ENCODE measurements around the gene CCDC201. TPM values are rescaled to one million over a fixed set of nuclear protein-coding genes. Genes with fewer than 3 reads are reported as not detected.
"Not testable (repeated sequence)": the region's sequence is repeated elsewhere in the genome, so short reads cannot be mapped to it uniquely, and the experiment has no call there.

CCDC201 gene
- total RNA-seq, 2 donors from 2014 or later = not detected

DNA sequence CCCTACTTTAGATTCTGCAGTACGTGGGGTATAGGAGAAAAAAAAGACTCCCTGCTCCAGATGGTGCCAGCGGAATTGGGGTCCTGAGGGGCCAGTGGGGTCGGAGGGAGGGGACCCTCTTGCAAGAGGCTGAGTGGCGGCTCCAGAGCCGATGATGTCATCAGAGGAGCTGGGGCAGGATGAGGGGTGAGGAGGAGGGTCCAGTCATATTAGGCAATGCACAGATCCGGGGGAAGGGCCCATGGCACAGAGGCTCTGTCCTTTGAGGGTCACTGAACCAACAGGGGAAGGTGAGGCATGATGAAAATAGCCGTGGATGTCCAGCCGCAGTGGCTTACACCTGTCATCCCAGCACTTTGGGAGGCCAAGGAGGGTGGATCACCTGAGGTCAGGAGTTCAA lies 19.4 kb downstream of the CCDC201 start:
- not testable (repeated sequence) for H3K4me1 Mint-ChIP-seq; H3K4me3 ChIP-seq (ENCODE audit: low read length); H3K4me1 ChIP-seq (ENCODE audit: control insufficient read depth, insufficient read depth, low read length); H3K36me3 Mint-ChIP-seq (ENCODE audit: low read depth); H3K27me3 Mint-ChIP-seq (ENCODE audit: insufficient read depth); H3K4me3 Mint-ChIP-seq; H3K36me3 ChIP-seq (ENCODE audit: control insufficient read depth, insufficient read depth, low read length); H3K27ac Mint-ChIP-seq; H3K27me3 ChIP-seq (ENCODE audit: control insufficient read depth, insufficient read depth, low read length, poor library complexity, severe bottlenecking); H3K27ac ChIP-seq (ENCODE audit: low read depth, low read length); H3K9me3 Mint-ChIP-seq; DNase-seq; H3K9ac ChIP-seq (ENCODE audit: extremely low read depth, low read length, poor library complexity, severe bottlenecking); H3K9me3 ChIP-seq (ENCODE audit: control insufficient read depth, low read length)
- 72 to 83% methylated on average over 2 to 8 of the region's 8 CpGs for WGBS, 2 experiments (ENCODE audit: insufficient coverage in 1 of 2, insufficient read length in 1 of 2)

DNA sequence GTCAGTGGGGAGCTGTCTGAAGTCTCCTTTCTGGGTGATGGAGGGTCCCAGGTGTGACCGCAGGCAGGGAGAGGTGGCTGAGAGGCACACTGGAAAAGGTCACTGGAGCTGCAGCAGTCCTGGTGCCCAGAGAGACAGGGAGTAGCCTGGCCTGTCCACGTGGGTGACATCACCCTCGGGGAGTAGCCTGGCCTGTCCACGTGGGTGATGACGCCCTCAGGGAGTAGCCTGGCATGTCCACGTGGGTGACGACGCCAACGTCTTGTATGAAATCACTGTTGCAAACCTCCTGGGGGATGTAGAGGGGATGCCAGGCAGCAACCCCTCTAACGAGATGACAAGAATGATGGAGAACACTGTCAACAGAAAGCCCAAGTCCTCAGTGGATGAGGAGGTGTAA lies 19.9 kb downstream of the CCDC201 start:
- not testable (repeated sequence) for H3K27me3 Mint-ChIP-seq (ENCODE audit: insufficient read depth); H3K27ac Mint-ChIP-seq; H3K27ac ChIP-seq (ENCODE audit: low read depth, low read length); H3K36me3 ChIP-seq (ENCODE audit: control insufficient read depth, insufficient read depth, low read length); H3K4me3 Mint-ChIP-seq; H3K9me3 ChIP-seq (ENCODE audit: control insufficient read depth, low read length); H3K9me3 Mint-ChIP-seq; H3K4me3 ChIP-seq (ENCODE audit: low read length); H3K36me3 Mint-ChIP-seq (ENCODE audit: low read depth); H3K4me1 ChIP-seq (ENCODE audit: control insufficient read depth, insufficient read depth, low read length); H3K27me3 ChIP-seq (ENCODE audit: control insufficient read depth, insufficient read depth, low read length, poor library complexity, severe bottlenecking); H3K4me1 Mint-ChIP-seq; H3K9ac ChIP-seq (ENCODE audit: extremely low read depth, low read length, poor library complexity, severe bottlenecking); DNase-seq
- WGBS, 2 experiments (ENCODE audit: insufficient coverage in 1 of 2, insufficient read length in 1 of 2) = 87 to 91% methylated on average over 5 to 9 of the region's 10 CpGs

DNA sequence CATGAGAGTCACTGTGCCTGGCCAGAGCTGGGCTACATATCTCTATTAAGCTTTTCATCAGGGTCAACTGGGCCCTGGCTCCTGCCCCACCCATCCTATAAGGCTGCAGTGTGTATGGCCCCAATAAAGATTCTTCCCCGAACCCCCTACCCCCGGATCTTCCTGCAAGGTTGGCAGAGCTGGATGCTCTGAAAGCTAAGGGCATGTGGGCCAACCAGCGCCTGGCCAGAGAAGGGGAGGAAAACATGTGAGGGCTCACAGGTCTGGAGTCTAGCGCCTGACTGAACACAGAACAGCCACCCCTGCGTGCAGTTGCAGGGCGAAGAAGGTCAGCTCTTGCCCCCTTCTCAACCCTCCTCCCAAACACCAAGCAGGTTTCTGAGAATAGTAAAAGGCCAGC lies 24.1 kb downstream of the CCDC201 start:
- H3K27ac ChIP-seq (ENCODE audit: low read depth, low read length); H3K4me1 Mint-ChIP-seq; H3K27ac Mint-ChIP-seq; H3K9me3 Mint-ChIP-seq; H3K9ac ChIP-seq (ENCODE audit: extremely low read depth, low read length, poor library complexity, severe bottlenecking); H3K36me3 Mint-ChIP-seq (ENCODE audit: low read depth); H3K4me3 Mint-ChIP-seq; H3K36me3 ChIP-seq (ENCODE audit: control insufficient read depth, insufficient read depth, low read length); H3K4me1 ChIP-seq (ENCODE audit: control insufficient read depth, insufficient read depth, low read length); H3K9me3 ChIP-seq (ENCODE audit: control insufficient read depth, low read length); H3K27me3 ChIP-seq (ENCODE audit: control insufficient read depth, insufficient read depth, low read length, poor library complexity, severe bottlenecking); DNase-seq; H3K27me3 Mint-ChIP-seq (ENCODE audit: insufficient read depth); H3K4me3 ChIP-seq (ENCODE audit: low read length): not testable (repeated sequence)
- 87 to 100% methylated on average over 1 to 6 of the region's 6 CpGs for WGBS, 2 experiments (ENCODE audit: insufficient coverage in 1 of 2, insufficient read length in 1 of 2)

GRCh38 chr7:45846536-45846935 lies 26.3 kb downstream of the CCDC201 start:
- H3K27me3 Mint-ChIP-seq (ENCODE audit: insufficient read depth); H3K4me3 ChIP-seq (ENCODE audit: low read length); H3K36me3 ChIP-seq (ENCODE audit: control insufficient read depth, insufficient read depth, low read length); H3K9ac ChIP-seq (ENCODE audit: extremely low read depth, low read length, poor library complexity, severe bottlenecking); H3K4me1 ChIP-seq (ENCODE audit: control insufficient read depth, insufficient read depth, low read length); H3K27ac ChIP-seq (ENCODE audit: low read depth, low read length); H3K27ac Mint-ChIP-seq; H3K27me3 ChIP-seq (ENCODE audit: control insufficient read depth, insufficient read depth, low read length, poor library complexity, severe bottlenecking); H3K9me3 Mint-ChIP-seq; H3K36me3 Mint-ChIP-seq (ENCODE audit: low read depth); H3K4me3 Mint-ChIP-seq; H3K9me3 ChIP-seq (ENCODE audit: control insufficient read depth, low read length); H3K4me1 Mint-ChIP-seq; DNase-seq: not testable (repeated sequence)
- 81 to 92% methylated on average over 3 to 5 of the region's 5 CpGs for WGBS, 2 experiments (ENCODE audit: insufficient coverage in 1 of 2, insufficient read length in 1 of 2)

- H3K4me1 Mint-ChIP-seq; H3K9me3 Mint-ChIP-seq; H3K36me3 Mint-ChIP-seq (ENCODE audit: low read depth); H3K27me3 ChIP-seq (ENCODE audit: control insufficient read depth, insufficient read depth, low read length, poor library complexity, severe bottlenecking); DNase-seq; H3K4me1 ChIP-seq (ENCODE audit: control insufficient read depth, insufficient read depth, low read length); H3K4me3 ChIP-seq (ENCODE audit: low read length); H3K4me3 Mint-ChIP-seq; H3K36me3 ChIP-seq (ENCODE audit: control insufficient read depth, insufficient read depth, low read length); H3K27me3 Mint-ChIP-seq (ENCODE audit: insufficient read depth); H3K9me3 ChIP-seq (ENCODE audit: control insufficient read depth, low read length); H3K27ac ChIP-seq (ENCODE audit: low read depth, low read length); H3K9ac ChIP-seq (ENCODE audit: extremely low read depth, low read length, poor library complexity, severe bottlenecking); H3K27ac Mint-ChIP-seq: not testable (repeated sequence)
- WGBS, 2 experiments (ENCODE audit: insufficient coverage in 1 of 2, insufficient read length in 1 of 2) = 75 to 85% methylated on average over 3 to 4 of the region's 4 CpGs
Observed at GRCh38 chr7:45841926-45842717, 30.8 kb downstream of the CCDC201 start.

DNA sequence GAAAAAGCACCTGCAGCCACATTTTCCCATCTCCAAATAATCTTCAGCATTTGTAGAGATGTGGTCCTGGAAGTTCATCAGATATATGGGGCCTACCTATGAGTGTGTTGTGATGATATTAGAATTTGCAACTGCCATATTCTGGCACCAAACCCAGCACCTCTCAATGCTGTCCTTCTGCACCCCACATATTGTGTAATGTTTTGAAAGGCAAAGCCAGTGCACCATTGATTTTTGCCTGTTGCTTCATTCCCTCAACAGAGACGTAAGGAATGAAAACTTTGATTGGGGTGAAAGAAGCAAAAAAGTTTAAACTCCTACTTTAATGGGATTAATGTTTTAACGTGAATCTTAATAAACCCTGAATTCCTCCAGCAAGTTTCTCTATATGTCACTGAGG lies 34.0 kb downstream of the CCDC201 start:
- not testable (repeated sequence) for H3K9me3 Mint-ChIP-seq; H3K36me3 ChIP-seq (ENCODE audit: control insufficient read depth, insufficient read depth, low read length); H3K4me3 ChIP-seq (ENCODE audit: low read length); H3K4me1 Mint-ChIP-seq; H3K9ac ChIP-seq (ENCODE audit: extremely low read depth, low read length, poor library complexity, severe bottlenecking); H3K27me3 Mint-ChIP-seq (ENCODE audit: insufficient read depth); H3K27ac Mint-ChIP-seq; DNase-seq; H3K4me1 ChIP-seq (ENCODE audit: control insufficient read depth, insufficient read depth, low read length); H3K36me3 Mint-ChIP-seq (ENCODE audit: low read depth); H3K27me3 ChIP-seq (ENCODE audit: control insufficient read depth, insufficient read depth, low read length, poor library complexity, severe bottlenecking); H3K9me3 ChIP-seq (ENCODE audit: control insufficient read depth, low read length); H3K4me3 Mint-ChIP-seq; H3K27ac ChIP-seq (ENCODE audit: low read depth, low read length)
- WGBS, 2 experiments (ENCODE audit: insufficient coverage in 1 of 2, insufficient read length in 1 of 2) = 93% methylated on average over 2 of the region's 2 CpGs; no CpG with 5 or more reads in 1 of the 2 experiments

DNA sequence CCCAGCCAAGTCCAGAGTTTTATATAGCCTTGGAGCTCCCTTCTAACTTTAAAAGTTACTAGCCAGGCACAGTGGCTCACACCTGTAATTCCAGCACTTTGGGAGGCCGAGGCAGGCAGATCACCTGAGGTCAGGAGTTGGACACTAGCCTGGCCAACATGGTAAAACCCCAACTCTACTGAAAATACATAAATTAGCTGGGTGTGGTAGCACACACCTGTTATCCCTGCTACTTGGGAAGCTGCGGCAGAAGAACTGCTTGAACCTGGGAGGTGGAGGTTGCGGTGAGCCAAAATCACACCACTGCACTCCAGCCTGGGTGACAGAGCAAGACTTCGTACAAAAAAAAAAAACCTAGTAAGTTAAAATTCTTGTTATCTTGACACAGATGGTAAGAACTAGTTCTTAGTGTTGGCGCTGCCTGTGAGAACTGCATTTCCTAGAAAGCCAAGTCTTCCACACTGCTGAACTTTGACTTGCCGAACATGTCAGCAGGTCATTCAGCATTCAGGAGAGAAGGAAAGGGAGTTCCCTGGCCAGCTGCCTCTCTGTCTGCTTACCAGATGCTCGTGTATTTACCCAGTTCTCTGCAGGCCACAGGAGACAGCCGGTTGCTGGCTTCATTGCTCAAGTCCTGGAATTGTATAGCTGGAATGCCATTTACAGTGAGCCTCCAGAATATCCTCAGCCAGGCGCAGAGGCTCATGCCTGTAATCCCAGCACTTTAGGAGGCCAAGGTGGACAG lies 40.3 kb downstream of the CCDC201 start:
- not testable (repeated sequence) for H3K4me1 Mint-ChIP-seq; DNase-seq; H3K27me3 ChIP-seq (ENCODE audit: control insufficient read depth, insufficient read depth, low read length, poor library complexity, severe bottlenecking); H3K9me3 Mint-ChIP-seq; H3K27me3 Mint-ChIP-seq (ENCODE audit: insufficient read depth); H3K36me3 Mint-ChIP-seq (ENCODE audit: low read depth); H3K27ac Mint-ChIP-seq; H3K4me3 Mint-ChIP-seq; H3K4me1 ChIP-seq (ENCODE audit: control insufficient read depth, insufficient read depth, low read length); H3K9me3 ChIP-seq (ENCODE audit: control insufficient read depth, low read length); H3K27ac ChIP-seq (ENCODE audit: low read depth, low read length); H3K36me3 ChIP-seq (ENCODE audit: control insufficient read depth, insufficient read depth, low read length); H3K4me3 ChIP-seq (ENCODE audit: low read length); H3K9ac ChIP-seq (ENCODE audit: extremely low read depth, low read length, poor library complexity, severe bottlenecking)
- 89 to 95% methylated on average over 4 to 9 of the region's 9 CpGs for WGBS, 2 experiments (ENCODE audit: insufficient coverage in 1 of 2, insufficient read length in 1 of 2)

All from endodermal cell (in vitro differentiated cells).